Posterior vena cava (tissue), 2 donors: ENCODE measurements around the gene HSFX3. TPM values are rescaled to one million over a fixed set of nuclear protein-coding genes. Genes with fewer than 3 reads are reported as not detected.
"Not testable (repeated sequence)": the region's sequence is repeated elsewhere in the genome, so short reads cannot be mapped to it uniquely, and the experiment has no call there.

Experiments used
- DNase-seq: peaks from one replicate; pipeline ENCODE4 v3.0.0-alpha.2; 2020; ENCODE audit warnings: low spot score
- intact Hi-C, 2 donors: fragments of 100-400 bp; cut with DNase I; formaldehyde crosslinking; loops; one replicate each; pipeline versions ENCODE4 v1.14.1 to v1.14.2; 2022 to 2023
- total RNA-seq, 2 donors: library from RNA; stranded (reverse); fragmentation: NEBNext Ultra II Directional; extraction: Animal tissue kit (Norgen Biotek cat#: 25700); gene quantifications; one replicate each; pipeline ENCODE4 v1.2.1, GENCODE V29; 2021
- donor health status: DM: yes; HTN: yes; CAD: no.
- donor health status: DM: yes; HTN: yes; CAD: no.

HSFX3 gene
- total RNA-seq, 2 donors from 2014 or later: not detected

GRCh38 chrX:149522916-149523315, 26.8 kb downstream of the HSFX3 start:
- intact Hi-C loops: no loop called here
- no peak for DNase-seq

- intact Hi-C loops: no loop called here
- DNase-seq: no peak
Measured at GRCh38 chrX:149521438-149521837, 28.3 kb downstream of the HSFX3 start.

- intact Hi-C loops, DNase-seq: not testable (repeated sequence)
Measured at GRCh38 chrX:149520636-149521277, 29.0 kb downstream of the HSFX3 start.

- intact Hi-C loops: no loop called here
- no peak for DNase-seq
Measured at GRCh38 chrX:149518236-149518635, 31.5 kb downstream of the HSFX3 start.

- no peak for DNase-seq
- intact Hi-C loops: no loop called here
Measured at GRCh38 chrX:149517308-149517707, 32.4 kb downstream of the HSFX3 start.

GRCh38 chrX:149516604-149517003, 33.1 kb downstream of the HSFX3 start:
- intact Hi-C loops: no loop called here
- DNase-seq: no peak

- no peak for DNase-seq
- intact Hi-C loops: no loop called here
Measured at GRCh38 chrX:149515954-149516602, 33.6 kb downstream of the HSFX3 start.

GRCh38 chrX:149513825-149514428, 35.8 kb downstream of the HSFX3 start:
- no peak for DNase-seq
- intact Hi-C loops: no loop called here

GRCh38 chrX:149512225-149512885, 37.4 kb downstream of the HSFX3 start:
- no peak for DNase-seq

GRCh38 chrX:149511081-149511480, 38.6 kb downstream of the HSFX3 start:
- intact Hi-C loops: no loop called here
- no peak for DNase-seq

More at GRCh38 chrX:149512225-149512885, 37.4 kb downstream of the HSFX3 start:
- intact Hi-C loops: no loop called here

GRCh38 chrX:149510386-149510785, 39.3 kb downstream of the HSFX3 start:
- intact Hi-C loops: no loop called here
- no peak for DNase-seq

- DNase-seq: no peak
- intact Hi-C loops: loop anchor here in 1 of 2 donors (10.0 kb wide), 1 partner anchor 126 kb away; the partner anchor contains the start of gene TMEM185A
Measured at GRCh38 chrX:149508467-149508866, 41.3 kb downstream of the HSFX3 start.

- intact Hi-C loops: loop anchor here in 1 of 2 donors (10.0 kb wide), 1 partner anchor 128 kb away; the partner anchor contains the start of gene TMEM185A
- DNase-seq: no peak
Measured at GRCh38 chrX:149506349-149506748, 43.4 kb downstream of the HSFX3 start.

GRCh38 chrX:149505671-149506070, 44.1 kb downstream of the HSFX3 start:
- DNase-seq: no peak
- intact Hi-C loops: loop anchor here in 1 of 2 donors (10.0 kb wide), 1 partner anchor 129 kb away; the partner anchor contains the start of gene TMEM185A

- intact Hi-C loops: loop anchor here in 1 of 2 donors (10.0 kb wide), 1 partner anchor 130 kb away; the partner anchor contains the start of gene TMEM185A
- peak; percentile 97 for DNase-seq
Measured at GRCh38 chrX:149504915-149505651, 44.6 kb downstream of the HSFX3 start, which contains the start of gene IDS. Gene IDS (minus strand): TSS chrX:149505306. CDS start chrX:149505137, 169 bp downstream.

GRCh38 chrX:149504226-149504914, 45.4 kb downstream of the HSFX3 start:
- no peak for DNase-seq
- intact Hi-C loops: loop anchor here in 1 of 2 donors (10.0 kb wide), 1 partner anchor 130 kb away; the partner anchor contains the start of gene TMEM185A

- intact Hi-C loops: loop anchor here in 1 of 2 donors (10.0 kb wide), 1 partner anchor 131 kb away; the partner anchor contains the start of gene TMEM185A
- DNase-seq: peak; percentile 82
Measured at GRCh38 chrX:149503446-149503845, 46.3 kb downstream of the HSFX3 start.

GRCh38 chrX:149502923-149503322, 46.8 kb downstream of the HSFX3 start:
- intact Hi-C loops: loop anchor here in 1 of 2 donors (10.0 kb wide), 1 partner anchor 132 kb away; the partner anchor contains the start of gene TMEM185A
- DNase-seq: not testable (repeated sequence)
